Renal cortical epithelial cell (primary cell): Measurements from ENCODE around the gene CDH4. TPM values are rescaled to one million over a fixed set of nuclear protein-coding genes. Genes with fewer than 3 reads are reported as not detected.
"Not testable (repeated sequence)": the region's sequence is repeated elsewhere in the genome, so short reads cannot be mapped to it uniquely, and the experiment has no call there.

Experiments used
- DNase-seq: peaks from one replicate; pipeline ENCODE4 v3.0.0-alpha.2; 2011; ENCODE audit warnings: low read depth
- total RNA-seq: library from RNA; depleted of rRNA; stranded (reverse); fragments of >200 nt; gene quantifications from 2 replicates; pipeline ENCODE4 v1.2.3, GENCODE V29; 2014

The CDH4 gene
- total RNA-seq, 1 donor from 2014 or later, result 6.4 TPM

- DNase-seq, result no peak
These were observed 589.5 kb downstream of the CDH4 start for GRCh38 chr20:61841551-61841950.

- no peak for DNase-seq
These were observed 589.9 kb downstream of the CDH4 start for GRCh38 chr20:61841966-61842365.

GRCh38 chr20:61844621-61845020 lies 592.6 kb downstream of the CDH4 start:
- no peak for DNase-seq

- no peak for DNase-seq
These were observed 593.2 kb downstream of the CDH4 start for GRCh38 chr20:61845233-61845671.

GRCh38 chr20:61846074-61846473 lies 594.0 kb downstream of the CDH4 start:
- DNase-seq, result no peak

GRCh38 chr20:61846741-61847419 lies 594.8 kb downstream of the CDH4 start:
- no peak for DNase-seq

- DNase-seq, result no peak
These were observed 595.3 kb downstream of the CDH4 start for GRCh38 chr20:61847420-61847748.

- no peak for DNase-seq
These were observed 595.9 kb downstream of the CDH4 start for GRCh38 chr20:61847986-61848385.

GRCh38 chr20:61848851-61849250 lies 596.8 kb downstream of the CDH4 start:
- DNase-seq, result no peak

- DNase-seq, result no peak
These were observed 597.3 kb downstream of the CDH4 start for GRCh38 chr20:61849376-61849775.

- DNase-seq, result no peak
These were observed 597.8 kb downstream of the CDH4 start for GRCh38 chr20:61849822-61850221.

- DNase-seq, result no peak
These were observed 598.4 kb downstream of the CDH4 start for GRCh38 chr20:61850457-61850856.

- no peak for DNase-seq
These were observed 599.2 kb downstream of the CDH4 start for GRCh38 chr20:61850926-61851900.

- no peak for DNase-seq
These were observed 600.4 kb downstream of the CDH4 start for GRCh38 chr20:61852268-61853072.

- DNase-seq, result no peak
These were observed 601.3 kb downstream of the CDH4 start for GRCh38 chr20:61853073-61854005.

- DNase-seq, result not testable (repeated sequence)
These were observed 602.5 kb downstream of the CDH4 start for GRCh38 chr20:61854538-61854937.

- no peak for DNase-seq
These were observed 603.2 kb downstream of the CDH4 start for GRCh38 chr20:61855286-61855685.

GRCh38 chr20:61856626-61857413 lies 604.8 kb downstream of the CDH4 start:
- no peak for DNase-seq

- no peak for DNase-seq
These were observed 605.3 kb downstream of the CDH4 start for GRCh38 chr20:61857414-61857775.

- no peak for DNase-seq
These were observed 605.8 kb downstream of the CDH4 start for GRCh38 chr20:61857884-61858283.
